HG03520 (cell line): Measurements from ENCODE around the gene GPR171.
A peak's percentile ranks its signal among the peaks of the same experiment; 100 is the strongest.
"Not testable (repeated sequence)": the region's sequence is repeated elsewhere in the genome, so short reads cannot be mapped to it uniquely, and the experiment has no call there.

Experiments
- ATAC-seq: cut with Tn5 transposase; IDR thresholded peaks from one replicate; pipeline ENCODE4 v1.9.1; 2021; ENCODE audit warnings: mild to moderate bottlenecking, moderate library complexity; ENCODE audit not compliant: unreplicated experiment

GPR171 gene, protein sequence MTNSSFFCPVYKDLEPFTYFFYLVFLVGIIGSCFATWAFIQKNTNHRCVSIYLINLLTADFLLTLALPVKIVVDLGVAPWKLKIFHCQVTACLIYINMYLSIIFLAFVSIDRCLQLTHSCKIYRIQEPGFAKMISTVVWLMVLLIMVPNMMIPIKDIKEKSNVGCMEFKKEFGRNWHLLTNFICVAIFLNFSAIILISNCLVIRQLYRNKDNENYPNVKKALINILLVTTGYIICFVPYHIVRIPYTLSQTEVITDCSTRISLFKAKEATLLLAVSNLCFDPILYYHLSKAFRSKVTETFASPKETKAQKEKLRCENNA

DNA sequence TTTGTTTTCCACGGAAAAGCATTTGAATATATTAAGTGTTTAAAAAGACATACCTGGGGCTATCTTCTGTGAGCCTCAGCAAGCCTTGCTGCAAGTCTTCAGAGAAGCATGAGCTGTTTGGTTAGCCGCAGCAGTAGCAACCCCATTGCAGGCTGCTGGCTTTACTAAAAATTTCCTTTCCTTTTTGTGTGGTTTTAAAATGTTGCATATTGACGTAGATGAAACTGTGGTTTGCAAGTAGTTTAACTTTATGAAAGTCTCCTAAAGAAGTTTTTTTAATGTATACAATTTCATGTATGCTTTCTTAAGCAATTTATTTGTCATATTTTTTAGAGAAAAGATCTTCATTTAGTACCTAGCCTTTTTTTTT is at the start of gene GPR171:
Gene GPR171 (minus strand): TSS at position 166 of the 370 bp plus-strand sequence. CDS start 3,830 bp downstream, outside the sequence.
- ATAC-seq = peak; percentile 75

DNA sequence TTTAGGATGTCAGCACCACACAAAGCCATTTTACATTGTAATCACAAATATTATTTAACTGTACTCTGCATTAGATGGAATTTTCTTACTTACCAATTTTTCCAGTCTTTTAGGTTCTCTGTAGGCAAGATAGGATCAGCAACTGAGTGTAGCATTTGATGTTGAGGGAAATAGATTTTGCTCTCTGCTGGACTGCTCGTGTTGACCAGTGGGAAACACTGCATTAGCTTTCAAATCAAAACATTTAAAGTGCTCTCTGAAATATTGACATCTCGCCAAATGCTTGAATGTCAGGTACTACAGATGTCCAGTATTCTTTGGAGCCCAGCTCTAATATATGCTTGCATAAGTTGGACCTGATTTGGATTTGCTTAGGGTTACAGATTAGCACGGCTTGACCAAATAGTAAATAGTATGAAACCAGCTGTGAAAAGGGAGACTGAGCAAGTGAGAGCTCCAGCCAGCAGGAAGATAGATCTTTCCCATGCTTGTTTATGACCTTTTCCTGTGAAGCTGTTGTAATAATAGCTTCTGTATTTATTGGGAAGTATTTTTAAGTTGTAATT is 45.8 kb upstream of the GPR171 start:
- ATAC-seq = no peak

DNA sequence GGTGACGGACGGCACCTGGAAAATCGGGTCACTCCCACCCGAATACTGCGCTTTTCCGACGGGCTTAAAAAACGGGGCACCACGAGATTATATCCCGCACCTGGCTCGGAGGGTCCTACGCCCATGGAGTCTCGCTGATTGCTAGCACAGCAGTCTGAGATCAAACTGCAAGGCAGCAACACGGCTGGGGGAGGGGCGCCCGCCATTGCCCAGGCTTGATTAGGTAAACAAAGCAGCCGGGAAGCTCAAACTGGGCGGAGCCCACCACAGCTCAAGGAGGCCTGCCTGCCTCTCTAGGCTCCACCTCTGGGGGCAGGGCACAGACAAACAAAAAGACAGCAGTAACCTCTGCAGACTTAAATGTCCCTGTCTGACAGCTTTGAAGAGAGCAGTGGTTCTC is 39.0 kb upstream of the GPR171 start:
- not testable (repeated sequence) for ATAC-seq

DNA sequence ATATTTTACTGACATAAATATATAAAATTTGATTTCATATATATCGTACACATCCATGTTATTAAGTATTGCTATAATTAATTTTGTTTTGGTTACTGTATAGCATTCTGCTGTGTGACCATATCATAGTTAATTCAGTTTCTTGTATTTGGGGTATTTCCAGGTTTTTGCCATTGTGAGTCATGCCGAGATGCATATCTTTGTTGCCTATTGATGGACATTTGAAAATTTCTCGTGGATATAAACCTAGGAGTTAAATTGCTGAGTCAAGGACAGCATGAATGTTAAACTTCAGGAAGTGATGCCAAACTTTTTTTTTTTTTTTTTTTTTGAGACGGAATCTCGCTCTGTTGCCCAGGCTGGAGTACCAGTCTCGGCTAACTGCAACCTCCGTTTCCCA is 33.7 kb upstream of the GPR171 start:
- no peak for ATAC-seq

DNA sequence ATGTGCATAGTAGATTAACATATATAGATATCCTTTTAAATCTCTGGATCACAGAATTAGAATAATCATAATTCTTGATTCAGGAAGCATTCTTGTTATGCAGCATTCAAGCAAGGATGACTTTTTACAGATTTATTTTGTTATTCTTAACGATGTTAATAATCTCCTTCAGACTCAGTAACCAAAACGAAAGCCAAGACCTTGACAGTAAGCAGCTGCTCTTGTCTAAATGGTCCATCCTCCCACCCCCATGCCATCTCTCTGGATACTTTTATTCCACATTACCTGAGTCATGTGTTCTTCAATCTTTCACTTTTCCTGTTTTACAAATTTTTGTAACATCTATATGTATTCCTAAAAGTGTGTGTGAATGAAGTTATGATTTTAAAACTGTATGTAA is 33.3 kb upstream of the GPR171 start:
- no peak for ATAC-seq

DNA sequence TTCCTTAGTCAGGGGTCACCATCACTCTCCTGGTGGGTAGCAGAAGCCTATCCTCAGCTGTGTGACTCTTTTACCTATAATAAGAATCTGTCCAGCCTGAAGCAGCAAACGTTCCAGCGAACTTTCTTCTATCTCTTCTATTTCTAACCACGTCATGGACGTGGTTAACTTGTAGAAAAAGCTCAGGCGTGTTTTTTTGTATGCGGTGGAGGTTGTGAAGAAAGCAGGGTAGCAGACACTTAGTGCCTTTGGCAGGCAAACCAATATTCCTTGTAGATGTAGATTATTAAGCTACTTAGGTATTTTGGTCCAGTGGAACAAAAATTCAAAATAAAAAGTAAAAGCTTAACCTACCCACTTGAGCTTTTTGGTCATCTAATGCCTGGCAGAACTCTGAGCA is 31.8 kb upstream of the GPR171 start:
- no peak for ATAC-seq

DNA sequence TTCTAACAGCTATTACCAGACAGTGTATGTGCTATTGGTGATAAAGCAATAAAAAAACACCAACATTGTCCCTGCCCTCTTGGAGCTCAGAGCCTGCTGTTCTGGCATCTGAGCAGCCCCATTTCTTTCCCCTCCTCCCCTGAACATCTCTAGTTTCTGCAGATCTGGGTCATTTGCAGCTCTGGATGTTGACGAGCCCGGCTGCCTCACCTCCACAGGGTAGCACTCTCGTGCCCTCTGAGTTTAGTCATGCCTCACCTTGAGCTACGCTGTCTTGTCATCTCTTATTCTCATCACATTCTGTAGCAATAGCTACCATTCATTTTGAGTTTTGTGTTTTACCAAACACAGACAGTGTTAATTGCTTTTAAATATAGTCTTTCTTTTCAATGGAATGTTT is 30.0 kb upstream of the GPR171 start:
- no peak for ATAC-seq

DNA sequence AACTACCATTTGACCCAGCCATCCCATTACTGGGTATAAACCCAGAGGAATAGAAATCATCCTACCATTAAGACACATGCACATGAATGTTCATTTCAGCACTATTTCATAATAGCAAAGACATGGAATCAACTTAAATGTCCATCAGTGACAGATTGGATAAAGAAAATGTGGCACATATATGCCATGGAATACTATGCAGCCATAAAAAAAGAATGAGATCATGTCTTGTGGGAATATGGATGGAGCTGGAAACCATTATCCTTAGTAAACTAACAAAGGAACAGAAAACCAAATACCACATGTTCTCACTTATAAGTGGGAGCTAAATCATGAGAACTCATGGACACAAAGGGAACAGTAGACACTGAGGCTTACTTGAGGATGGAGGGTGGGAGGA is 29.4 kb upstream of the GPR171 start:
- not testable (repeated sequence) for ATAC-seq

DNA sequence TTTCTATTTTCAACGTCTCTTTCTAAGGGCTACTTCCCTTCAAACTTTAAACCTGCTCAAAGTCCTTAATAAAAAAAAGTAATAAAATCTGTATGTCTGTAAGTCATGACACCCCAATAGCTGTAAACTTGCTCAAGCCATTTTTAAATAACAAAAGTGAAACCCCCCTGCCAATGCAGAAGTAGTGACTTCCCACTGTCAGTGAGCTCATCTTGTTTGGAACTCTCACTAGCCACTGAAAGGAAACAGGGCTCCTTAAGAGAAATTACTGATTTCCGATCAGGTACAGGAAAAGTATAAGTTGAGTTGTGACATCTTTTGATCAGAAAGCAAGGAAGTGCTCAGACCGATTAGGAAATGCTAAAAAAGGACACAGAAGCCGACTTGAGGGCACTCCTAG is 27.6 kb upstream of the GPR171 start:
- ATAC-seq = peak; percentile 38

DNA sequence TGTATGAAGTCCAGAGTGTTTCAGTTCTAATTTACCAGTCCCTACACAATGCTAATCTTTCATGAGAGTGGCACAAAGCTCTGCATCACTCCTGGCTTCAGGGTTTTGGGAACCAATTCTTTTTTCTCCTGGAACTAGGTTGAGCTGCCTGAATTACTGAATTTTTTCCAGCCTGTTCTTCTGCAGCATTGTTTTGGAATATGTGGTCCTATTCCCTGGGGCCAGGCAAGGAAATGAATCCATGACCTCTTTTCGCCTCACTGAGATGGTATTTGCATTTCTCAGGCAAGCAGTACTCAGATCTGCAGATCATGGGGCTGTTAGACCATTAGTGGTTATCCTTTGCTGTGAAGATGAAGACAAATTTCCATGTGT is 25.6 kb upstream of the GPR171 start:
- no peak for ATAC-seq

DNA sequence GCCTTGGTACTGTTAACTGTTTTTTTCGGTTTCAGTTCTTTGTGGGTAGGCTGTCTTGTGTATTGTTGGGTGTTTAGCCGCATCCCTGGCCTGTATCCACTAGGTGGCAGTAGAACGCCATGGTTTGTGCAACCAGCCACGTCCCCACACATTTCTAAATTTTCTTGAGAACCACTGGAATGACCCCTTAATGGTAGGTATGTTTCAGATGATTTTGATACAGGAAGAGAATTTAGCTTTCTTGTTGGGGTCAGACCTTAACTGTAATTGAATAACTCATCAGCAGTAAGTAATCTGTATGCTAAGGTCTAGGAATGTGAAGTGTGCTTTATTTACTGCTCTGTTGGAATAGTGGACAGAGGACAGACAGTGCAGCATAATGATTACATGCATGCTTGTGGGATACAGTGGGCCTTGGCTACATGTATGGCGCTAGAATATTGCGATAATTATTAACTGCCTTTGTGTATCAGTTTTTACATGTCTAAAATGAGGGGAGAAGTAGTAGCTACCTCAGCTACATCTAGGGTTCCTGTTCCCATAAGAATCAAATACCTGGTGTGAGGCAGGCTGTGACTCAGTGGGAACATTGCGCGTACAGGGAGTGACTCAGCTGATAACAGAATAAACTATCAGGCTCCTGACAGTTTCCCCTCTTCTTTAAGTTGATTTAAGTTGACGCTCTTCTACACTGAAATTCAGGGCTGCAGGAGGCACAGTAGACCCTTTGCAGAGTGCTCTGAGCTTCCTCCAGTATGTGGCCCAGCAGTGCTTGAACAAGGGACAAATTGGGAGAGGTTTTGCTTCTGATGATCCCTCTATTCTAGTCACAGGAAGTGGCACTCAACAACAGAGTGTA is 25.0 kb upstream of the GPR171 start:
- ATAC-seq = peak; percentile 87

DNA sequence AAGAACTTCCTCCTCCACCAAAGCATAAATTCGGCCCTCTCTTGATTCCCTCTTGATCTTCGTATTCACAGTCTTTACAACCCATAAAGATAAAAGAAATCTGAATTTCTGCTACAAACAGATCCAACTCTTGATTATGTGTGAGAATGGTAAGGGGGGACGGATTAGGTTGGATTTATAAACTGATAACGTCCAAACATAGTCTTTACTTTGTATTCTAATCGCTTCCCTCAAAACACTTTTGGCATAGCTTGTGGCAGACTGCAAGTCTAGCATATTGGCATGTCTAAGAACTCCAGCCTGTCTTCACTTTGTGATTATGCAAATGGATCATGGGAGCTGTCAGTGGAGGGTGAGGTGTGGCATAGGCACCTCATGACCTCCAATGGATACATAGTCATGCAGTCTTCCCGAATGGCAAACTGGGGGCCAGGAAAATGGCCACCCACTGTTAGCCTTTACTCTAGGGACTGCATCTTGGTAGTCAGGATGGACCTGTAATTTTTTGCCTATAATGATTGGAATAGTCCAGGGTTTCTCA is 24.3 kb upstream of the GPR171 start:
- no peak for ATAC-seq

DNA sequence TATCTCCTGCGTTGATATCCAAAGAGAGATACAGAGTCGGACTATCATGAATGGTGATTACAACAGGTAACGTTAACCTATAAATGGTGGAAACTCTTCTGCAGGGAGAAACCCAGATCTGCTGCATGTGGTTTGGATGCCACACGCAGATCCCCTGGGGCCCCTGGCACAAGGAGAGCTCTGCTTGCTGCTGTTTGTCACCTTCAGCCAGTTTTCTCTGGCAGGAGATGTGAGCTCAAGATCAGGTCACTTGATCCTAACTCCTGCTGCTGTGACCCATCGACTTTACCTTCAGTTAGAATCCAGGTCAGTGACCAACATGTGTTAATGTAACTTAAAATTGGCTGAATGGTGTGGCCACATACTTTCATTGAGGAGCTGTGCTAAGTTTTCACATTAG is 23.8 kb upstream of the GPR171 start:
- no peak for ATAC-seq

DNA sequence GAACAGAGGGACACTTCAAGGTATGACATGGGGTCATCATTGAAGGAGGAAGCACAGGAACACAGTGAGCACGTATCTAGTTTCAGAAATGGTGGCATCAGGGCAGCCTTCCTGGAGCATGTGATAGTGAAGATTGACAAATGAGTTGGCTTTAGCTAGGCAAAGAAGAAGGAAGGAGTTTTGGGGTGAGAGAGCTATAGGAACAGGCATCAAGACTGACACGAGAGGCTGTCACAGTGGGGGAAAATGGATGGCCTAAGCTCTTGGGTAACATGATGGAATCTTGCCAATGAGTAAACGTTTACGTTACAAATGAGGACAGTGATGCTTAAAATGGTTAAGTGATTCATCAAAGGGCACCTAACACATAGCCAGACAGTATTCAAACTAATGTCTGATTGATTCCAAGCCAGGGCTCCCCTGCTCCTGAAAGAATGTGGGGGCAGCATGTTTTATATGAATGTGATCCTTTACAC is 23.1 kb upstream of the GPR171 start:
- no peak for ATAC-seq

DNA sequence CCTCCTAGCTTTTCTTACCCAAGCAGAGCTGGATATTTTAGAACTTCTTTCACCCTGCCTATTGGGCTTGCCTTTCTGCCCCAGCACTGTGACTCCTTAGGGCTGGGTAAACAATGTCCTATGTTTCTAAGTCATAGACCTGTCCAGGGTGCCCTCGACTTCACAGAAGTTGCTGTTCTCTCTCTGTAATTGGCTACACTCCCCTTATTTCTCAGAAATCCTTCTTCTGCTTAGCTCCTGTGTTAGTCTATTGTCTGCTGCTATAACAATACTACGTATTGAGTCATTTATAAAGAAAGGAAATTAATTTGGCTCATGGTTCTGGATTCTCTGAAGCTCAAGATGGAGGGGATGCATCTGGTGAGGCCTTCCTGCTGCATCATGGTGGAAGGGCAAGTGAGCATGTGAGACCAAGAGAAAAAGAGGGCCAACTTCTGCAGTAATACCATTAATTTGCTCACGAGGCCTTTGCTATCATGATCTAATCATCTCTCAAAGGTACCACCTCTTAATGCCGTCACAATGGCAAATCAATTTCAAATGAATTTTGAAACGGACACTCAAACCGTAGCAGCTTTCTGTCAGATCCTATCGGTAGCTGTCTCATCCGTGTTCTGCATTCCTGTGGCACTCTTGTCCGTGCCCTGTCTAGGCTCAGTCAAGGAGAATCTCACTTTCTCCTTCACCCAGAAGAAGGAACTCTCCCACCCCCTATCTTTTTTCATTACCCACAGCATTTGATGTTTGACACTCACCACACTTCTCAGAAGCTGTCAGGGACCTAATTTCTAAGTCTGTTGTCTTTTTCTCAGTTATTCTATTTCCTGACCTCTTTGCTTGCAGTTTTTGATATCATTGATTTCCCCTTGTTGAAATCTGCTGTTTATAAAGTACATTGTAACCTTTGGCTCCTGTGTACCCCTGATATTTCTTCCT is 22.3 kb upstream of the GPR171 start:
- no peak for ATAC-seq

DNA sequence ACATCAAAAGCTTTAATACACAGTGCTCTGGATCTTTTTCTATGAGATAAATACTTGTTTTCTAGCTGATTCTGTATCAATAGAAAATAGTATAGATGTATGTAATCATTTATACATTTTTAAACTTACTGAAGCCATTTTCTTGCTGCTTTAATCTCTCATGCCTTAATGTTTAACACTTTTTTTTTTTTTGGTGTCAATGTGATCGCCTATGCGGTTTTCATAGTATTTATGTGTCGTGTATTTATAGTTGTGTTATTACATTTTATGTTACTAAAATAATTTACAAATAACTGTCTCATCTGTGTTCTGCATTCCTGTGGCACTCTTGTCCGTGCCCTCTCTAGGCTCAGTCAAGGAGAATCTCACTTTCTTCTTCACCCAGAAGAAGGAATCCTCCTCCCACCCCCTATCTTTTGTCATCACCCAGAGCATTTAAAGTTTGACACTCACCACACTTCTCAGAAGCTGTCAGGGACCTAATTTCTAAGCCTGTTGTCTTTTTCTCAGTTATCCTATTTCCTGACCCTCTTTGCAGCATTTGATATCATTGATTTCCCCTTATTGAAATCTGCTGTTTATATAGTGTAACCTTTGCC is 21.4 kb upstream of the GPR171 start:
- no peak for ATAC-seq

DNA sequence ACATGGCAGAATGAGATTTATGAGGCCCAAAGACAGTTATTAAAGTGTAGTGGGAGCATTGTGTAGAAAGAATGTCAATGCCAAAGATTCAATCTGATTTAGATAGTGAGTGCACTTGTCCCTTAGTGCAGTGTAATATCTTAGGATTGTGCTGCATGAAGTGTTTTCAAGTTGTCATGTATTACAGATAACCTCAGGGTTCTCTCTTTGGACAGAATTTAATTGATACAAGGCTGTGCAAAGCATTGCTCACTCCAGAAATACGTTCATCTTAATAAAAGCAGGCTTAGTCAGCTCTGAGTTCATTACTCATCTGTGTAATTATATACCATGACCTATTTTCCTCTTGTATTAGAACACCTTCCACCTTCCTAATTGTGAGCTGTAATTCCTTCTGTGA is 16.0 kb upstream of the GPR171 start:
- no peak for ATAC-seq

DNA sequence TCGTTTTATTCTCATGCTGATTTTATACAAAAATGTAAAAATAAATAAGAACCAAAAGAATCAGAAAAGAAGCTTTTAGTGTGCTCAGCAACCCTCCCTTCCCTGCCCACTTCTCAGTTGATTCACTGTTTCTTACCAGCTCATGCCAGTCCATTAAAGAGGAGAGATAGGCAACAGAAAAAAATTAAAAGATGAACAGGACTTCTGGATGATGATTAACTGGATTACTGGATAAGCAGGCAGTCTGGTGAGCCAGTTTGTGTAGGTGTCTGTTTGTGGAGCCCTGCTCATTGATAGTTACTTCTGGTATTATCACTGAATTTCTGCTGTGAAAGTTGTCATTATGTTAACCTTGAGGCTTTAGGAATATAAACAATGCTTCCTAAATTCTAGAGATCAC is 15.1 kb upstream of the GPR171 start:
- no peak for ATAC-seq

DNA sequence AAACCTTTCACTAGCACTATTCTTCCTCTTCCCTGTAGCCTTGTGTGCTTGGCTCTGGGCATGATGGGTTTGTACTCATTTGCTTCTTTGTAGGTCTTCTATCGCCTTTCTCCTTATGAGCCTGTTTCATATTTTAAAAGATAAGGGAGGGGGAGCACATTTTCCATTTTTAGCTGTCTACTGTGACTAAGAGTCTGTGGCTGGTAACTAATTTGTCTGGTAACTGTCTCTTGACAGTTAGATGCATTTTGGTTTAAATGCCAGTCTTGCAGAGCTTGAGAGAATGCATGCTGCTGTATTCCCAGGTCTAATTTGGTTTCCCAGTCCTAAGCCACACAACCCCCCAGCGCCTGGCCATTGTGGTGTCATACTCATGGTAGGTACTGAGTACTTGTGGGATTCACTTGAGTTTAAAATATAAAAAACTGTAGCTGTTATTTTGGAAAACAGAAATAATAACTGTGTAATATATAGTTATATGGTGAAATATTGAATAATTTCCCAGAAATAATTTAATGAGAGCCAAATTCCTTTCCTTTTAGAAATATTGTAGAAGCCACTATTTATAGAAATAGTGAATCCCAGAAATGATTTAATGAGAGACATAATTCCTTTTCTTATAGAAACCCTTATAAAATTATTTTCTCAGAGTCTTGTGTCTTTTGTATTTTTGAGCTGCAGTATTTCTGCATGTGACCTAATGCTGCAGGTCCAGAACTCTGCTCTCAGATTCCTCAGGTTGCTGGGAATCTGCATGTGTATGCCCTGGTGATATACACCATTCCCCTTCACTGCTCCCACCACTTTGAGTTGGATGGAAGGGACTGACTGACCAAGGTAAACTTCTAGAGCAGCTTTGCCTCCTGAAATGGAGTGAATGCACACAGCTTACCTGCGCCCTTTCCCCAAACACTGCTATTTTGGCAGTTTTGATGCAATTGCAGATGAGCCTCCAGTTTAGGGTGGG is 13.9 kb upstream of the GPR171 start:
- no peak for ATAC-seq
